C4-2B (cell line): Measurements from ENCODE around the gene ZNF524.

Source experiments
- H3K27ac ChIP-seq: fragments of 450-650 bp; 2 replicates; pipeline ENCODE4 v1.5.1; 2017
- ZFX ChIP-seq: fragments of 450-650 bp; IDR thresholded peaks from 2 replicates; pipeline ENCODE4 v1.6.1; 2017
- TF ChIP-seq, protein P1 (sequence below): fragments of 450-650 bp; conservative IDR thresholded peaks from 2 replicates; pipeline ENCODE4 v1.5.1; 2017; ENCODE audit warnings: mild to moderate bottlenecking

The ZNF524 gene

DNA sequence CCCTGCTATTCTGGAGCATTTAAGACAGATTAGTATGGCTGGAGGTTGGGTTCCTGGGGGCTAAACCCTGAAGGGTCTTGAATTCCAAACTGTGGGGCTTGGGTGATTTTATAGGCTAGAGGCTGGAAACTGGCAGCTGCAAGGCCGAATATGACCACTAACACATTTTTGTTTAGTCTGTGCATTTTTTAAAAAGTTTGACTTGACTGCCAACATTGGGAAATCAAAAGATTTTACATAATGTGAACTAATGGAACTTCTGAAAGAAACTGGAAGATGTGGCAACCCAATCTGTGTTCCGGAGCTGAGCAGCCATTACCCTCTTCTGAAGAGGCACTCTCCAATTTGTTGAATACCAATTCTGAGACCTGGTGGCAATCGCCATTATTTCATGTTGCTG is 19.2 kb downstream of the ZNF524 start:
- H3K27ac ChIP-seq = no peak overlapping the region
- TF ChIP-seq ZFX = no peak
- TF ChIP-seq, protein P1, sequence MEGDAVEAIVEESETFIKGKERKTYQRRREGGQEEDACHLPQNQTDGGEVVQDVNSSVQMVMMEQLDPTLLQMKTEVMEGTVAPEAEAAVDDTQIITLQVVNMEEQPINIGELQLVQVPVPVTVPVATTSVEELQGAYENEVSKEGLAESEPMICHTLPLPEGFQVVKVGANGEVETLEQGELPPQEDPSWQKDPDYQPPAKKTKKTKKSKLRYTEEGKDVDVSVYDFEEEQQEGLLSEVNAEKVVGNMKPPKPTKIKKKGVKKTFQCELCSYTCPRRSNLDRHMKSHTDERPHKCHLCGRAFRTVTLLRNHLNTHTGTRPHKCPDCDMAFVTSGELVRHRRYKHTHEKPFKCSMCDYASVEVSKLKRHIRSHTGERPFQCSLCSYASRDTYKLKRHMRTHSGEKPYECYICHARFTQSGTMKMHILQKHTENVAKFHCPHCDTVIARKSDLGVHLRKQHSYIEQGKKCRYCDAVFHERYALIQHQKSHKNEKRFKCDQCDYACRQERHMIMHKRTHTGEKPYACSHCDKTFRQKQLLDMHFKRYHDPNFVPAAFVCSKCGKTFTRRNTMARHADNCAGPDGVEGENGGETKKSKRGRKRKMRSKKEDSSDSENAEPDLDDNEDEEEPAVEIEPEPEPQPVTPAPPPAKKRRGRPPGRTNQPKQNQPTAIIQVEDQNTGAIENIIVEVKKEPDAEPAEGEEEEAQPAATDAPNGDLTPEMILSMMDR = no peak

DNA sequence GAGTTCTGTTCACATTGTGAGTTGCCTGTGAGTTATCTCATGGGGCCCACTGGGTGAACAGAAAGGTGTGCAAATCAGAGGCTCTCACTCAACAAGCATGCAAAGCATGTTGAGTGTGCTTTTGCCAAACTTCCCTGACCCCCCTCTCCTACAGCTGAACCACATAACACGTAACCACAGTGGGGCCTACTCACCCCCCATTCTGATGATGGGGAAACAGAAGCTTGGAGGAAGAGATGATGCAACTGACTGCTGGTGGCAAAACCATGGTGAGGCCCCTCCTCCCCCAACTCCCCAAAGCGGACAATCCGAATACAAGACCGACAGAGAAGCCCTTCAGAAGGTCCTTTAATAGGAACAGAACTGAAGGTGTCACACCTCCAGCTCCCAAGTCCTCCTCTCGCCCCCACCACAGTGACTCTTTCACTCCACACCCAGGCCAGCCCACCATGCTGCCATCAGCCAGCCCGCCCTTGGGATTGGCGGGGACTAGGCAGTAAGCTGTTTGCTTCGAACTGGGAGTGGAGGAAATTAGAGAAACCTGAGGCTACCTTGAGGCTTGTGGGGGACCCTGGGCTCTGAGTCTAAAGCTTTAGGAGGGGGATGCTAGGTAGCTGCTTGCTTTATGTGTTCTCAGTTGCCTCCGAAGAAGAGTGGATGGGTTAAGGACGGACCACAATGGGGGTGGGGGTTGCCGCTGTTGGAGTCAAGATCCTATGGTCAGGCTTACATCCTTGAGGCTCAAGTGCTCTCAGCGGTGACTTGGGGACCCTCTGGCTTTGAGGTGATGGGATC is 20.5 kb downstream of the ZNF524 start:
- TF ChIP-seq, protein P1 = no peak
- no peak for TF ChIP-seq ZFX

DNA sequence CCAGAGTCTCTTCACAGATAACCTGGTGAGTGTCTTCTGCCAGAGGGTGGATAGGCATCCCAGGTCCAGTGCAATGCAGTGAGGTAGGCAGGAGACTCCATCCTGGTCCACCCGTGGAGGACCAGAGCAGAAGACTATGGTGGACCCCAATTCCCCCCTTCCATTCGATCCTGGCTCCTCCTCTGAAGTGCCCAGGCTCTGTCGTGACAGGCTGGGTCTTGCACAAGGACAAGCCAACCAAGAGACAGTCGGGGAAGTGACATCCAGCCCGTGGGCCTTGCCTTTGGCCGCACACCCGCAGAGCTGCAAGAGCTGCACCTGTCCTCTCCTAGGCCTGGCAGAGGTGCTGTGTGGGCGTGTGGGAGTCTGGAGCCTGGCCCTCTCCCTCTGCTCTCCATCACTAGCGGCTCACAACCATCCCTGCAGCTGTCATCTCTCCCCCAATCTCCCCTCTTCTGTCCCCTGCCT is 21.2 kb downstream of the ZNF524 start:
- H3K27ac ChIP-seq = no peak overlapping the region

More for the DNA sequence above, 20.5 kb downstream of the ZNF524 start:
- H3K27ac ChIP-seq = no peak overlapping the region

DNA sequence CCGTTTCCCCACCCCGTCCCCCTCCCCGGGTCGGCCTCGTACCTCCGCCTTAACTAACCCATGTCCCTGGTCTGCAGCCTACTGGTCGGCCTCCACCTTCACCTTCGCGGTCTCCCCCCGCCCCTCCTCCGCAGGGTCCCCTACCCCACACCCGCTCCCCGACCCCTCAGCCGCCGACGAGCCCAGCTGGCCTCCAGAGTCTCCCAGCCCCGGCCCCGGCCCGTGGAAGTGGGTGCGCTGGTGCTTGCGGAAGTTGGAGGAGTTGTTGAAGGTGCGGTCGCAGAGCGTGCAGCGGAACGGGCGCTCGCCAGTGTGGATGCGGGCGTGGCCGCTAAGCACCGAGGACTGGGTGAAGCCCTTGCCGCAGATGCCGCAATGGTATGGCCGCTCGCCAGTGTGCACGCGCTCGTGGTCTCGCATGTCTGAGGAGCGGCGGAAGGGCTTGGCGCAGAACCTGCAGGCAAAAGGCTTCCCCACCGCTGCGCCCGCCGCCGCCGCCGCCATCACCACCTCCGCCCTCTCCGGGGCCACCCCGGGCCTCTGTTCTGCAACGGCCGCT is 21.7 kb downstream of the ZNF524 start:
- H3K27ac ChIP-seq = no peak overlapping the region
- no peak for TF ChIP-seq ZFX
- TF ChIP-seq, protein P1 = no peak

More for the DNA sequence above, 21.2 kb downstream of the ZNF524 start:
- TF ChIP-seq, protein P1 = no peak
- TF ChIP-seq ZFX = no peak

GRCh38 chr19:55622242-55622969 is 22.3 kb downstream of the ZNF524 start:
- TF ChIP-seq, protein P1 = no peak
- no peak for TF ChIP-seq ZFX
- no peak overlapping the region for H3K27ac ChIP-seq

GRCh38 chr19:55623130-55623529 is 23.0 kb downstream of the ZNF524 start:
- H3K27ac ChIP-seq = no peak overlapping the region
- TF ChIP-seq, protein P1 = no peak
- TF ChIP-seq ZFX = no peak

- no peak for TF ChIP-seq ZFX
- TF ChIP-seq, protein P1 = no peak
These were observed 23.5 kb downstream of the ZNF524 start for GRCh38 chr19:55623561-55623960.

More at GRCh38 chr19:55623561-55623960, 23.5 kb downstream of the ZNF524 start:
- H3K27ac ChIP-seq = no peak overlapping the region
